Esophagus squamous epithelium (tissue), 5 donors: ENCODE measurements around the gene SCN3A. TPM values are rescaled to one million over a fixed set of nuclear protein-coding genes. Genes with fewer than 3 reads are reported as not detected.

ENCODE experiments used
- DNase-seq: peaks from one replicate; lab custom pipeline; 2025; lab: John Stamatoyannopoulos, UW
- H3K27ac ChIP-seq, 4 donors: fragments of 200-600 bp; sonication (generic); one replicate each; pipeline ENCODE4 v1.5.1; 2016 to 2019; ENCODE audit warnings: mild to moderate bottlenecking in 1 of 4
- H3K27me3 ChIP-seq, 4 donors: fragments of 200-600 bp; sonication (generic); 1 replicate in 3 of 4; 2 replicates in 1 of 4; pipeline versions ENCODE4 v1.5.1 to v1.6.0; 2017 to 2021; ENCODE audit warnings: antibody characterized with exemption in 1 of 4
- H3K36me3 ChIP-seq, 3 donors: fragments of 200-600 bp; sonication (generic); one replicate each; pipeline ENCODE4 v1.5.1; 2016 to 2019
- H3K4me1 ChIP-seq, 3 donors: fragments of 200-600 bp; sonication (generic); one replicate each; pipeline ENCODE4 v1.5.1; 2017 to 2019
- H3K4me3 ChIP-seq, 4 donors: fragments of 200-600 bp; sonication (generic); 1 replicate in 3 of 4; 2 replicates in 1 of 4; pipeline ENCODE4 v1.5.1; 2016 to 2019; ENCODE audit warnings: mild to moderate bottlenecking in 2 of 4, moderate library complexity in 1 of 4
- H3K9me3 ChIP-seq, 3 donors: fragments of 200-600 bp; sonication (generic); one replicate each; pipeline ENCODE4 v1.5.1; 2016 to 2019
- CTCF ChIP-seq, 6 experiments: fragments of 450-650 bp in 4 of 6; fragments of 200-600 bp in 2 of 6; sonication (generic) in 2 of 6; IDR thresholded peaks; one replicate each; pipeline ENCODE4 v1.5.1; 2016 to 2019; ENCODE audit warnings: antibody characterized with exemption in 6 of 6, mild to moderate bottlenecking in 4 of 6, moderate library complexity in 4 of 6
- POLR2A ChIP-seq, 4 donors: fragments of 450-650 bp; IDR thresholded peaks; one replicate each; pipeline ENCODE4 v1.6.1; 2017; ENCODE audit warnings: antibody characterized with exemption in 4 of 4, mild to moderate bottlenecking in 4 of 4, moderate library complexity in 3 of 4
- WGBS, 2 donors: methylation state at CpG; one replicate each; pipeline ENCODE4 v1.1.5; 2018; 5-methylcytosine and 5-hydroxymethylcytosine counted together
- intact Hi-C: fragments of 100-400 bp; cut with DNase I; formaldehyde crosslinking; loops from one replicate; pipeline ENCODE4 v1.15.0; 2022
- total RNA-seq, 4 donors: library from RNA; depleted of rRNA; stranded (reverse); fragments of >200 nt; gene quantifications; one replicate each; pipeline ENCODE4 v1.1.0, GENCODE V29; 2016
- donor health status: DM: yes; HTN: yes; CAD: no.

The SCN3A gene
- total RNA-seq, 4 donors from 2014 or later = 0.08 to 0.83 (median 0.45) TPM

- Histone ChIP-seq H3K4me1 (no peaks in the 10 kb centered on the region), H3K27me3 (no peaks in the 10 kb centered on the region), H3K4me3 (no peak overlapping the region), H3K27ac (no peak overlapping the region), H3K9me3 (no peaks in the 10 kb centered on the region), H3K36me3 (no peaks in the 10 kb centered on the region)
- no peak for TF ChIP-seq POLR2A (IDR thresholded peaks at IDR 0.05)
- TF ChIP-seq CTCF (IDR thresholded peaks at IDR 0.05) = no peak
- intact Hi-C loops = no loop called here
- DNase-seq = no peak
- WGBS, 2 donors = 75 to 76% methylated on average over 1 of the region's 1 CpG
Measured at GRCh38 chr2:165144315-165144714, 59.5 kb downstream of the SCN3A start.

GRCh38 chr2:165141601-165142354, 62.1 kb downstream of the SCN3A start:
- H3K36me3 ChIP-seq = no peaks in the 10 kb centered on the region
- no peaks in the 10 kb centered on the region for H3K27me3 ChIP-seq
- TF ChIP-seq POLR2A (IDR thresholded peaks at IDR 0.05) (no peak), CTCF (IDR thresholded peaks at IDR 0.05) (no peak)
- H3K9me3 ChIP-seq = no peaks in the 10 kb centered on the region
- intact Hi-C loops = no loop called here
- H3K27ac ChIP-seq = no peak overlapping the region
- H3K4me1 ChIP-seq = no peaks in the 10 kb centered on the region
- DNase-seq = no peak
- WGBS, 2 donors = 69 to 71% methylated on average over 1 of the region's 1 CpG
- no peak overlapping the region for H3K4me3 ChIP-seq

GRCh38 chr2:165126244-165126643, 77.6 kb downstream of the SCN3A start:
- no peak for TF ChIP-seq POLR2A (IDR thresholded peaks at IDR 0.05)
- TF ChIP-seq CTCF (IDR thresholded peaks at IDR 0.05) = no peak
- 59% methylated on average over 3 of the region's 3 CpGs for WGBS, 2 donors
- no peaks in the 10 kb centered on the region for H3K9me3 ChIP-seq
- H3K4me1 ChIP-seq = no peaks in the 10 kb centered on the region
- H3K27ac ChIP-seq = no peak overlapping the region
- H3K36me3 ChIP-seq = no peaks in the 10 kb centered on the region
- no peak for DNase-seq
- intact Hi-C loops = no loop called here
- H3K27me3 ChIP-seq = no peaks in the 10 kb centered on the region
- no peak overlapping the region for H3K4me3 ChIP-seq

- Histone ChIP-seq H3K27me3 (no peaks in the 10 kb centered on the region), H3K9me3 (no peaks in the 10 kb centered on the region), H3K4me3 (no peak overlapping the region), H3K27ac (no peak overlapping the region), H3K36me3 (no peaks in the 10 kb centered on the region), H3K4me1 (no peaks in the 10 kb centered on the region)
- intact Hi-C loops = no loop called here
- TF ChIP-seq POLR2A (IDR thresholded peaks at IDR 0.05) (no peak), CTCF (IDR thresholded peaks at IDR 0.05) (no peak)
- no peak for DNase-seq
- WGBS, 2 donors = 30 to 36% methylated on average over 4 of the region's 4 CpGs
Measured at GRCh38 chr2:165122521-165122920, 81.3 kb downstream of the SCN3A start.

GRCh38 chr2:165120740-165121467, 82.9 kb downstream of the SCN3A start:
- intact Hi-C loops = no loop called here
- no peak for DNase-seq
- TF ChIP-seq POLR2A (IDR thresholded peaks at IDR 0.05) (no peak), CTCF (IDR thresholded peaks at IDR 0.05) (no peak)

More at GRCh38 chr2:165120740-165121467, 82.9 kb downstream of the SCN3A start:
- Histone ChIP-seq H3K36me3 (no peaks in the 10 kb centered on the region), H3K4me3 (no peak overlapping the region), H3K27me3 (no peaks in the 10 kb centered on the region), H3K4me1 (no peaks in the 10 kb centered on the region), H3K27ac (no peak overlapping the region), H3K9me3 (no peaks in the 10 kb centered on the region)
- 70 to 75% methylated on average over 7 of the region's 7 CpGs for WGBS, 2 donors
